ENCODE measurements around the gene PDZK1IP1.
"Not testable (repeated sequence)": the region's sequence is repeated elsewhere in the genome, so short reads cannot be mapped to it uniquely, and the experiment has no call there.

The PDZK1IP1 gene

GRCh38 chr1:47157957-47158356 is 31.9 kb downstream of the PDZK1IP1 start:
- DNase-seq (ENCODE audit: low read depth, low spot score), result not testable (repeated sequence)

GRCh38 chr1:47156457-47156856 is 33.4 kb downstream of the PDZK1IP1 start:
- H3K4me3 ChIP-seq (ENCODE audit: low read length); DNase-seq (ENCODE audit: low read depth, low spot score): not testable (repeated sequence)

More at GRCh38 chr1:47157957-47158356, 31.9 kb downstream of the PDZK1IP1 start:
- not testable (repeated sequence) for H3K4me3 ChIP-seq (ENCODE audit: low read length)

- not testable (repeated sequence) for H3K4me3 ChIP-seq (ENCODE audit: low read length); DNase-seq (ENCODE audit: low read depth, low spot score)
Observed at GRCh38 chr1:47149162-47149561, 40.7 kb downstream of the PDZK1IP1 start.

GRCh38 chr1:47147047-47147785 is 42.6 kb downstream of the PDZK1IP1 start:
- no peak overlapping the region for H3K4me3 ChIP-seq (ENCODE audit: low read length)
- DNase-seq (ENCODE audit: low read depth, low spot score), result no peak

- H3K4me3 ChIP-seq (ENCODE audit: low read length); DNase-seq (ENCODE audit: low read depth, low spot score): not testable (repeated sequence)
Observed at GRCh38 chr1:47146495-47146894, 43.3 kb downstream of the PDZK1IP1 start.

GRCh38 chr1:47143654-47144053 is 46.2 kb downstream of the PDZK1IP1 start:
- not testable (repeated sequence) for DNase-seq (ENCODE audit: low read depth, low spot score); H3K4me3 ChIP-seq (ENCODE audit: low read length)

GRCh38 chr1:47140358-47140757 is 49.5 kb downstream of the PDZK1IP1 start:
- not testable (repeated sequence) for DNase-seq (ENCODE audit: low read depth, low spot score); H3K4me3 ChIP-seq (ENCODE audit: low read length)

- H3K4me3 ChIP-seq (ENCODE audit: low read length), result no peak overlapping the region
Observed at GRCh38 chr1:47137925-47138615, 51.8 kb downstream of the PDZK1IP1 start.

GRCh38 chr1:47137198-47137597 is 52.6 kb downstream of the PDZK1IP1 start, which contains the start of gene CYP4A22:
Gene CYP4A22 (plus strand): TSS chr1:47137441. CDS start chr1:47137486, 45 bp downstream.
- no peak within 1 kb of the TSS for H3K4me3 ChIP-seq (ENCODE audit: low read length)
- DNase-seq (ENCODE audit: low read depth, low spot score), result no peak

More at GRCh38 chr1:47137925-47138615, 51.8 kb downstream of the PDZK1IP1 start:
- DNase-seq (ENCODE audit: low read depth, low spot score), result no peak

Measured in Jurkat, Clone E6-1 (cell line).